ENCODE results near the gene AZIN2. TPM values are rescaled to one million over a fixed set of nuclear protein-coding genes. Genes with fewer than 3 reads are reported as not detected.

AZIN2 gene
- total and polyA plus RNA-seq, 2 donors (not counting 3 experiments of a cell fraction or from before 2014, with no cell fraction given) = 0.91 to 1.4 TPM

DNA sequence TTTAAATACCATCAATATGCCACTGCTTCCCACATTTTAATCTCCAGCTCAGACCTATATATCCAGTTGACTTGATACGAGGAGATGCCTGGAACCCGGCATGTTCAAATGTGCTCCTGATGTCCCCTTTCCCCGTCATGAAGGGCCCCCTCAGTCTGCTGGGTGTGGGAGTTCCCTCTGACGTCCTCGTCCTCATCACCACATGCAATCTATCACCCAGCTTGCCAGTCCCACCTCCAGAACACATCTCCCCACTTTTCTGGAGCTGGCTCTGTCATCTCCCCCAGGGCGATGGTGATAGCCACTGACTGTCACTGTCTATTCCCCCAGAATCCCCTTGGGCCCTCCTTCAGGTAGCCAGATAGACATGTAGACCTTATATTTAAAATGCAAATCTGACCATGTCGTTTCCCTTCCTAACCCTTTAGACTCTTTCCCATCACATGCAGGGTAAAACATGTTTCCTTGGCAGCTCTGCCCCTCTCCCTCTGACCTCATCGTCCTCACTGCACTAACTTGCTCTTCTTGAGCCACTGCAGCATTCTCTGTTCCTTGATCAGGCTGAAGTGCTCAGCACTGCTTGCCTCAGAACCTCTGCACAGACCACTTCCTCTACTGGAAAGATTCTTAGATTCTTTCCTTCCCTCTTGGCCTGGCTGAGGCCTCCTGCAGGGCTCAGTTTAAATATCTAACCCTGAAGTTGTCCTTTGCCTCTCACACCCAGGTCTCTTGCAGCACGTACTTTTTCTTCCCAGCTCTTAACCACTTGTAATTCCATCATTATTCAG is 7.4 kb downstream of the AZIN2 start:
- ChIA-PET POLR2A (no interaction called here), CTCF (interaction anchor here (1.0 to 2.6 kb wide), 7 partner anchors 17 to 525 kb away, joined by 3 to 21 read pairs (median 4); no protein-coding TSS in a partner anchor)
- Histone ChIP-seq H3K4me3 (replicated peaks in 1 of 3; ENCODE audit: insufficient read depth in 1 of 3, low read depth in 1 of 3, low read length in 3 of 3) (no peak overlapping the region), H3K27ac (ENCODE audit: insufficient read depth, low read depth, low read length) (no peak overlapping the region), H3K4me2 (ENCODE audit: insufficient read depth, low read length) (no peak overlapping the region), H3K9me3 (replicated peaks; ENCODE audit: control insufficient read depth, insufficient read depth, low read length) (no peaks in the 10 kb centered on the region), H4K20me1 (replicated peaks; ENCODE audit: control insufficient read depth, extremely low read depth, insufficient read depth, low read length) (no peaks in the 10 kb centered on the region), H3K4me1 (ENCODE audit: control insufficient read depth, extremely low read depth, insufficient read depth, low read length) (no peaks in the 10 kb centered on the region), H3K9me1 (replicated peaks; ENCODE audit: control insufficient read depth, extremely low read depth, insufficient read depth, low read length) (no peaks in the 10 kb centered on the region), H3K9ac (replicated peaks; ENCODE audit: extremely low read depth, insufficient read depth, low read length) (no peak overlapping the region), H3K27me3 (ENCODE audit: control insufficient read depth in 2 of 2, insufficient read depth in 2 of 2, low read length in 2 of 2) (peaks cover 0 to 8% of the 10 kb centered on the region in 2 experiments), H2AFZ (ENCODE audit: low read depth, low read length) (no peak overlapping the region), H3K79me2 (ENCODE audit: control insufficient read depth, insufficient read depth, low read length) (no peaks in the 10 kb centered on the region), H3K36me3 (ENCODE audit: control insufficient read depth in 2 of 2, extremely low read depth in 1 of 2, insufficient read depth in 2 of 2, low read length in 2 of 2) (no peaks in the 10 kb centered on the region)
- TF ChIP-seq, protein P1, sequence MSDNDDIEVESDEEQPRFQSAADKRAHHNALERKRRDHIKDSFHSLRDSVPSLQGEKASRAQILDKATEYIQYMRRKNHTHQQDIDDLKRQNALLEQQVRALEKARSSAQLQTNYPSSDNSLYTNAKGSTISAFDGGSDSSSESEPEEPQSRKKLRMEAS (IDR thresholded peaks at IDR 0.05; ENCODE audit: insufficient read depth, insufficient read length) = no peak
- TF ChIP-seq MYC (IDR thresholded peaks at IDR 0.05; ENCODE audit: low read depth, low read length) (no peak), JUN (IDR thresholded peaks at IDR 0.05; ENCODE audit: borderline replicate concordance, insufficient read depth, insufficient read length, low read depth) (no peak), GATA2 (IDR thresholded peaks at IDR 0.05; ENCODE audit: insufficient read depth, insufficient read length, low read depth, low read length) (no peak), EZH2 (IDR thresholded peaks at IDR 0.05; ENCODE audit: borderline replicate concordance, low read depth, low read length, severe bottlenecking) (no peak), POLR2A (IDR thresholded peaks at IDR 0.05; ENCODE audit: low read depth, low read length) (no peak), FOS (IDR thresholded peaks at IDR 0.05; ENCODE audit: borderline replicate concordance, insufficient read depth, low read length) (no peak), POLR2AphosphoS5 (IDR thresholded peaks at IDR 0.05; ENCODE audit: insufficient read depth, low read depth, low read length) (no peak)
- TF ChIP-seq, protein P2, sequence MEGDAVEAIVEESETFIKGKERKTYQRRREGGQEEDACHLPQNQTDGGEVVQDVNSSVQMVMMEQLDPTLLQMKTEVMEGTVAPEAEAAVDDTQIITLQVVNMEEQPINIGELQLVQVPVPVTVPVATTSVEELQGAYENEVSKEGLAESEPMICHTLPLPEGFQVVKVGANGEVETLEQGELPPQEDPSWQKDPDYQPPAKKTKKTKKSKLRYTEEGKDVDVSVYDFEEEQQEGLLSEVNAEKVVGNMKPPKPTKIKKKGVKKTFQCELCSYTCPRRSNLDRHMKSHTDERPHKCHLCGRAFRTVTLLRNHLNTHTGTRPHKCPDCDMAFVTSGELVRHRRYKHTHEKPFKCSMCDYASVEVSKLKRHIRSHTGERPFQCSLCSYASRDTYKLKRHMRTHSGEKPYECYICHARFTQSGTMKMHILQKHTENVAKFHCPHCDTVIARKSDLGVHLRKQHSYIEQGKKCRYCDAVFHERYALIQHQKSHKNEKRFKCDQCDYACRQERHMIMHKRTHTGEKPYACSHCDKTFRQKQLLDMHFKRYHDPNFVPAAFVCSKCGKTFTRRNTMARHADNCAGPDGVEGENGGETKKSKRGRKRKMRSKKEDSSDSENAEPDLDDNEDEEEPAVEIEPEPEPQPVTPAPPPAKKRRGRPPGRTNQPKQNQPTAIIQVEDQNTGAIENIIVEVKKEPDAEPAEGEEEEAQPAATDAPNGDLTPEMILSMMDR (IDR thresholded peaks at IDR 0.05; ENCODE audit: extremely low read depth in 1 of 2, insufficient read depth in 1 of 2, low read depth in 1 of 2, low read length in 2 of 2) = no peak
- FAIRE-seq (no peak), DNase-seq (ENCODE audit: low read depth, low spot score) (no peak)
- dilution Hi-C loops (cut with MboI; ENCODE audit: extremely low pct_ligation_motif_present, low sequenced_read_pairs) (no loop called here), intact Hi-C loops (cut with micrococcal nuclease) (no loop called here)
- BruUV-seq (replicated peaks) = no TSS peak
